ENCODE measurements around the gene TXNIP.
A peak's percentile ranks its signal among the peaks of the same experiment; 100 is the strongest.
"Not testable (repeated sequence)": the region's sequence is repeated elsewhere in the genome, so short reads cannot be mapped to it uniquely, and the experiment has no call there.

Gene TXNIP
- 162 to 1,713 (median 667) reads per million in 9 experiments for total RNA-seq

- DNase-seq: peak; percentile 75 to 76 (median 76)
- peaks cover 62% of the 10 kb centered on the region for H3K36me3 Mint-ChIP-seq (ENCODE audit: insufficient read depth)
- peak; percentile 89 for ATAC-seq (replicated peaks)
- peak within 1 kb of the TSS; percentile 93 to 99 for H3K4me3 Mint-ChIP-seq
- no peaks in the 10 kb centered on the region for H3K27me3 Mint-ChIP-seq
- H3K27ac Mint-ChIP-seq: peak within 1 kb of the TSS; percentile 93 to 99
- H3K9me3 Mint-ChIP-seq: no peaks in the 10 kb centered on the region
- peaks cover 60 to 70% of the 10 kb centered on the region in 2 donors for H3K4me1 Mint-ChIP-seq (ENCODE audit: low read depth in 2 of 2)
Measured at GRCh38 chr1:145996433-145997015, at the start of gene TXNIP. TXNIP (minus strand) TSS chr1:145996579; CDS start chr1:145996266, 313 bp downstream.

DNA sequence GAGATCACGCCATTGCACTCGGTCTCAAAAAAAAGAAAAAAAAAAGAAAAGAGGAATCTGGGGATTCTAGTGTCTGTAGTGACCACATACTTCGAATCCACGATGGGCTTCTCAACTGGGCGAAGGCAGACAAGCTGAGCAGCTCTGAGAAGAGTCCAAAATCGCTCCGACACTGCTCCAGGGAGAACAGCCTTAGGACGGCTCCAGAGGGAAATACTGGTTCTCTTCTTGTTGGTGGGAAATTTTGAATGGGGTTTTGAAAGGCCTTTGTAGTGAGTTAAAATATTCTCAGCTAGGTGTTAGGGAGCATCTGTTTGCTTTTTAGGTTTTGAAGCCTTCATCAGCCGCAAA is 43.4 kb upstream of the TXNIP start:
- Mint-ChIP-seq H3K9me3 (no peaks in the 10 kb centered on the region), H3K36me3 (ENCODE audit: insufficient read depth) (peaks cover 57% of the 10 kb centered on the region), H3K4me3 (no peak overlapping the region), H3K27me3 (peaks cover 0 to 9% of the 10 kb centered on the region in 2 donors), H3K4me1 (ENCODE audit: low read depth in 2 of 2) (peaks cover 30 to 37% of the 10 kb centered on the region in 2 donors), H3K27ac (peak overlapping the region; percentile 97 to 100)
- no peak for ATAC-seq (replicated peaks)
- no peak for DNase-seq

DNA sequence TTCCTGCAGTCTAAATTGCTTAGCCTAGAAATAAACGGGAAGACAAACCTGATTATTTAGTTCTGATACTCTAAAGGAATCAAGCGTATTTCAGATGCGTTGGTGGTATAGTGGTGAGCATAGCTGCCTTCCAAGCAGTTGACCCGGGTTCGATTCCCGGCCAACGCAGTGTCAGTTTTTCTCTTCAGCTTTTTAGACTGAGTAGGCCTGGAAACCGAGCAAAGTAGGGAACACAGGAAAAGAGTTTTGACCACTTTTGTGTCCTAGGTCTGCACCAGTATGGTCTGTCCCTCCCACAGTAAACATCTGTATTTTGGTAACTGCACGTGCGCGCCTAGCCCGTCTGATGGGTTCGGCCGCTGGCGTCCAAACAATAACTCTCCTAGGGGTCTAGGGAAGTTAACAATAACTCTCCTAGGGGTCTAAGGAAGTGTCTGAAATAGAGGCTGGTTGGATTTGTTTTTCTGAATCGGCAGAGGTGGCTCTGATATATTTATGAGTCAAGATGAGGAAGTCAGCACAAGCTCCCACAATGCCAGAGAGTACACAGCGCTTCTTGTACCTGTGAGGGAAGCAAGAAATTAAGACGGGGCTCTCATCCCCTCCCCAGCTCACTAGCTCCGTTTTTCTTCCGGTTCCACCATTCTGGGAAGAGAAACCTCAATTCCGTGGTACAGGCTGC is 40.7 kb upstream of the TXNIP start:
- Mint-ChIP-seq H3K36me3 (ENCODE audit: insufficient read depth) (peaks cover 59% of the 10 kb centered on the region), H3K27ac (peak overlapping the region; percentile 100), H3K4me3 (peak overlapping the region; percentile 97 to 99), H3K9me3 (no peaks in the 10 kb centered on the region), H3K27me3 (peaks cover 0 to 9% of the 10 kb centered on the region in 2 donors), H3K4me1 (ENCODE audit: low read depth in 2 of 2) (peaks cover 30 to 37% of the 10 kb centered on the region in 2 donors)
- ATAC-seq (replicated peaks) (peak; percentile 39), DNase-seq (peak; percentile 69 to 75 (median 70))

DNA sequence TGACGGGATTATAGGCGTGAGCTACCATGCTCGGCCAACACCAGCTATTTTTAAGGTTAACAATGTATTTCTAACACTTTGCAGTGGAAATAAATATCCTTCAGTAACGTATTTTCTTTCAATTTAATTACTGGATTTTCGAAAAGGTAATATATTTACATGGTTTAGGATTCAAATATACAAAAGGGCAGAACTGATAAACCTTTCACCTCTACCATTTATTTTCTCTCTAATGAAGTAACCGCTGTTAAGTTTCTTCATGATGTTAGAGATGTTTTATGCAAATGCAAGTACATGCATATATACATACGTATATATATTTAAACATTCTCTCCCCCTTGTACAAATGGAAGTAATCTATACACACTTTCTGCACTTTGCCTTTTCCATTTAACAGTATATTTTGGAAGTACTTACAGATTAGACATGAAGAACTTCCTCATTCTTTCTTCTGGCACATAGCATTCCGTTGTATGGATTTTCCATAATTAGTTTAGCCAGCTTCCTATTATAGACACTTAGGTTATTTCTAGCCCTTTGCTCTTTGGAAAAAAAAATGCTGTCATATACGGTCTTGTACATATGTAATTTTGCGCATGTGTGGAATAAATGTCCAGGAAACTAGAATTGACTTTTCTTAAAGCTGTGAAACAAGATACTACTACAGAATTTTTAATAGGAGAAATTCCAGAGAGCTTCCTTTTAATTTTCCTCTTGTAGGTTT is 40.0 kb upstream of the TXNIP start:
- ATAC-seq (replicated peaks) (no peak), DNase-seq (no peak)
- Mint-ChIP-seq H3K9me3 (no peaks in the 10 kb centered on the region), H3K4me1 (ENCODE audit: low read depth in 2 of 2) (peaks cover 30 to 37% of the 10 kb centered on the region in 2 donors), H3K27ac (peak overlapping the region; percentile 100), H3K27me3 (peaks cover 0 to 9% of the 10 kb centered on the region in 2 donors), H3K36me3 (ENCODE audit: insufficient read depth) (peaks cover 59% of the 10 kb centered on the region), H3K4me3 (peak overlapping the region; percentile 97 to 99)

- H3K27me3 Mint-ChIP-seq: peaks cover 0 to 9% of the 10 kb centered on the region in 2 donors
- ATAC-seq (replicated peaks) (no peak), DNase-seq (no peak)
- peak overlapping the region; percentile 100 for H3K27ac Mint-ChIP-seq
- H3K4me1 Mint-ChIP-seq (ENCODE audit: low read depth in 2 of 2): peaks cover 30 to 37% of the 10 kb centered on the region in 2 donors
- no peaks in the 10 kb centered on the region for H3K9me3 Mint-ChIP-seq
- peak overlapping the region; percentile 97 to 99 for H3K4me3 Mint-ChIP-seq
- H3K36me3 Mint-ChIP-seq (ENCODE audit: insufficient read depth): peaks cover 58% of the 10 kb centered on the region
Measured at GRCh38 chr1:146035048-146035423, 38.7 kb upstream of the TXNIP start.

DNA sequence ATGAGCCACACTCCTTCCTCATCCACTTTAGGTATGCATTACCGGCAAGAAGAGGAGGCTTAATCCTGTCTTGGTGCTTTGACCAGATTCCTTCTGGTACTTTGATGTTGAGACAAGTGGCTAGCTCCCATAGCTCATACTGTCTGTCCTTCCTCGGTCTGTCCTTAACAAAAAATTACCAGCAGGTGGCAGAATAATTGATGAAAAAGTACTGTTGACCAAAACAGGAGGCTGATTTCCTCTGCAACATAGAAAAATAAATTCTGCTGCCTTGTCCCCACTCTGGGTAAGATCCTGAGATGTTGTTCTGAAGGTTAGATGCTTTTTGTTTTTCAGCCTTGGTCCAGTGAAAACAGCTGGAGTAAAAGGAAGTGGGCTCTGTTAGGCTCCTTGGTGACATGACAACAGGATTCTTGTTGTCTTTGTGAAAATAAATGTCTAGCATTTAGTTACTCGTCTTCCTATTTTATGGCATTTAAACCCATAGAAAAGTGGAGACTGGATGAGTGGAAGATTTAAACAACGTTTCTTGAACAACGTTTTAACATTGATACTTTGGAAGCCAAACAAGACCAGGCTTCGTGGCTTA is 36.3 kb upstream of the TXNIP start:
- peaks cover 35% of the 10 kb centered on the region for H3K36me3 Mint-ChIP-seq (ENCODE audit: insufficient read depth)
- H3K4me1 Mint-ChIP-seq (ENCODE audit: low read depth in 2 of 2): peaks cover 23 to 24% of the 10 kb centered on the region in 2 donors
- no peak for DNase-seq
- H3K4me3 Mint-ChIP-seq: peak overlapping the region in 1 of 2 donors; percentile 8
- H3K27me3 Mint-ChIP-seq: peaks cover 0 to 12% of the 10 kb centered on the region in 2 donors
- ATAC-seq (replicated peaks): no peak
- no peak overlapping the region for H3K27ac Mint-ChIP-seq
- H3K9me3 Mint-ChIP-seq: no peaks in the 10 kb centered on the region

GRCh38 chr1:146031476-146031875 is 35.1 kb upstream of the TXNIP start:
- no peak for ATAC-seq (replicated peaks)
- peaks cover 0 to 6% of the 10 kb centered on the region in 2 donors for H3K27me3 Mint-ChIP-seq
- DNase-seq: no peak
- H3K4me3 Mint-ChIP-seq: no peak overlapping the region
- H3K36me3 Mint-ChIP-seq (ENCODE audit: insufficient read depth): peaks cover 26% of the 10 kb centered on the region
- H3K9me3 Mint-ChIP-seq: no peaks in the 10 kb centered on the region
- peaks cover 10 to 12% of the 10 kb centered on the region in 2 donors for H3K4me1 Mint-ChIP-seq (ENCODE audit: low read depth in 2 of 2)
- H3K27ac Mint-ChIP-seq: no peak overlapping the region

DNA sequence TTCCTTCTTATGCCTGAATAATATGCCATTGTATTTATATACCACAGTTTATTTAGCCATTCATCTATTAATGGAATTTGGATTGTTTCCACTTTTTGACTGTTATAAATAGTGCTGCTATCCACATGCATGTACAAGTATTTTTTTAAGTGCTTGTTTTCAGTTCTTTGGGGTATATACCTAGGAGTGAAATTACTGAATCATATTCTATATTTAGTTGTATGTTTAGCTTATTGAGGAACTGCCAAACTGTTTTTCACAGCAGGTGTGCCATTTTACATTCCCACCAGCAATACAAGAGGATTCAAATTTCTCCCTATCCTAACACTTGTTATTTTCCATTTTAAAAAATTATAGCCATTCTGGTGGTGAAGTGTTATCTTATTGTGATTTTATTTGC is 32.7 kb upstream of the TXNIP start:
- H3K4me3 Mint-ChIP-seq: no peak overlapping the region
- no peaks in the 10 kb centered on the region for H3K9me3 Mint-ChIP-seq
- H3K4me1 Mint-ChIP-seq (ENCODE audit: low read depth in 2 of 2): no peaks in the 10 kb centered on the region
- H3K36me3 Mint-ChIP-seq (ENCODE audit: insufficient read depth): peaks cover 3% of the 10 kb centered on the region
- DNase-seq (no peak), ATAC-seq (replicated peaks) (no peak)
- H3K27me3 Mint-ChIP-seq: peaks cover 0 to 20% of the 10 kb centered on the region in 2 donors
- H3K27ac Mint-ChIP-seq: no peak overlapping the region

DNA sequence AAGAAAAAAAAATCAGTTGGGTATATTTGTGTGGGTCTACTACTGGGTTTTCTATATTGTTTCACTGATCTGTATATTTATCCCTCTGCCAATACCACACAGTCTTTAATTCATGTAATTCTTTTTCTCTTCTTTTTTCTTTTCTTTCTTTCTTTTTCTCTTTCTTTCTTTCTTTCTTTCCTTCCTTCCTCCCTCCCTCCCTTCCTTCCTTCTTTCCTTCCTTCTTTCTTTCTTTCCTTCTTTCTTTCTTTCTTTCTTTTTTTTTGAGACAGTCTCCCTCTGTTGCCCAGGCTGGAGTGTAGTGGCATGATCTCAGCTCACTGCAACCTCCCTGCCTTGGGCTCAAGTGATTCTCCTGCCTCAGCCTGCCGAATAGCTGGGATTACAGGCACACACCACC is 30.3 kb upstream of the TXNIP start:
- not testable (repeated sequence) for H3K27ac Mint-ChIP-seq; H3K36me3 Mint-ChIP-seq (ENCODE audit: insufficient read depth); H3K9me3 Mint-ChIP-seq; H3K4me1 Mint-ChIP-seq (ENCODE audit: low read depth in 2 of 2); ATAC-seq (replicated peaks); H3K4me3 Mint-ChIP-seq; DNase-seq
- peaks cover 14 to 26% of the 10 kb centered on the region in 2 donors for H3K27me3 Mint-ChIP-seq

DNA sequence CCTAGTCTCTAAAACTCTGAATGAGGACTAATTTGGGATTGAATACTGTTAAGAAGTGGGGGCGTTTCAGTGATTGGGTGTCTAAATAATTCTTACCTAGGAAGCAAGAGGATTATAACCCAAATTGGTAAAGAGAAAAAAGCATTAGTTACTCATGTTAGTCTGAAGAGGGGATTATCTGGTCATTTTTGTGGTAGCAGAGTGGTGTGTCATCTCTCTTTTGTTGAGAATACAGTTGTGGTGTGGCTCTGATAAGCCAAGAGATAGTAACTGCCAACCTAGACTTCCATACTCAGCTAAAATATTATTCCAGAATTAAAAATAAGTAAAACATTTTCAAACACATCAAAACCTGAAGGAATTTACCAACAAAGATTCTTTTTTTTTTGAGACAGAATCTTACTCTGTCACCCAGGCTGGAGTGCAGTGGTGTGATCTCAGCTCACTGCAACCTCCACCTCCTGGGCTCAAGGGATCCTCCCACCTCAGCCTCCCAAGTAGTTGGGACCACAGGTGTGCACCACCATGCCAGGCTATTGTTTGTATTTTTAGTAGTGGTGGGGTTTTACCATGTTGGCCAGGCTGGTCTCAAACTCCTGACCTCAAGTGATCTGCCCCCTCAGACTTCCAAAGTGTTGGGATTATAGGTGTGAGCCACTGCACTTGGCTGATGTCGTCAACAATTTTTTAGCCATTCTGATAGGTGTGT is 29.6 kb upstream of the TXNIP start:
- DNase-seq; ATAC-seq (replicated peaks); H3K27ac Mint-ChIP-seq; H3K4me3 Mint-ChIP-seq; H3K9me3 Mint-ChIP-seq; H3K36me3 Mint-ChIP-seq (ENCODE audit: insufficient read depth); H3K4me1 Mint-ChIP-seq (ENCODE audit: low read depth in 2 of 2): not testable (repeated sequence)
- H3K27me3 Mint-ChIP-seq: peaks cover 22 to 33% of the 10 kb centered on the region in 2 donors

DNA sequence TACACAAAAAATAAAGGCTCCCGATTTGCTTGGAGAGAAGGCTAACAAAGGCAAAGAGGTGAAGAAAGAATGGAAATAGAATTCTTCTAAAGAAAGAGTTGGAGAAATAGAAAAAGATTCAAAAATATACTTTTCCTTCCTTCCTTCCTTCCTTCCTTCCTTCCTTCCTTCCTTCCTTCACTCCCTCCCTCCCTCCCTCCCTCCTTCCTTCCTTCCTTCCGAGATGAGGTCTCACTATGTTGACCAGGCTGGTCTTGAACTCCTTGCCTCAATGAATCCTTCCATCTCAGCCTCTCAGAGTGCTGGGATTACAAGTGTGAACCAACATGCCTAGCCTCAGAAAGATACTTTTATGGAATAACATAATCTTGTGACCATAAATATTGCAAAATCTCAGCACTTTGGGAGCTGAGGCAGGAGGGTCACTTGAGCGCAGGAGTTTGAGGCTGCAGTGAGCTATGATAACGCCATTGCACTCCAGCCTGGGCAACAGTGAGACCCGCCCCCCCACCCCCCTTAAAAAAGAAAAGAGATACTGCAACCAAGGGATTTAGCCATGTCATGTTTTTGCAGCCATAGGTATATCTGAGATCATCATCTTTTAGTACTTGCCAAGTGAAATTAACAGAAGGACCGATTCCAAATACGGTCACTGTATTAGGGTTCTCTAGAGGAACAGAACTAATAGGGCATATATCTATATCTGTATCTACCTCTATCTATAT is 26.2 kb upstream of the TXNIP start:
- Mint-ChIP-seq H3K36me3 (ENCODE audit: insufficient read depth) (peaks cover 3% of the 10 kb centered on the region), H3K27ac (no peak overlapping the region)

GRCh38 chr1:146021622-146022402 is 25.4 kb upstream of the TXNIP start, which contains the start of gene HJV:
HJV (minus strand) TSS chr1:146021735; CDS start chr1:146020231, 1,504 bp downstream.
- ATAC-seq (replicated peaks) (no peak), DNase-seq (no peak)
- Mint-ChIP-seq H3K4me3 (no peak within 1 kb of the TSS), H3K27me3 (peaks cover 58 to 59% of the 10 kb centered on the region in 2 donors), H3K4me1 (ENCODE audit: low read depth in 2 of 2) (peaks cover 7% of the 10 kb centered on the region in 2 donors), H3K9me3 (no peaks in the 10 kb centered on the region), H3K27ac (no peak within 1 kb of the TSS), H3K36me3 (ENCODE audit: insufficient read depth) (peaks cover 1% of the 10 kb centered on the region)

More for the DNA sequence above, 26.2 kb upstream of the TXNIP start:
- Mint-ChIP-seq H3K4me3 (no peak overlapping the region), H3K4me1 (ENCODE audit: low read depth in 2 of 2) (peaks cover 7% of the 10 kb centered on the region in 2 donors), H3K9me3 (no peaks in the 10 kb centered on the region), H3K27me3 (peaks cover 52 to 59% of the 10 kb centered on the region in 2 donors)
- DNase-seq (no peak), ATAC-seq (replicated peaks) (no peak)

All from effector memory CD8-positive, alpha-beta T cell (primary cell).